Caco-2 (cell line): Measurements from ENCODE around the gene FRMPD1. TPM values are rescaled to one million over a fixed set of nuclear protein-coding genes. Genes with fewer than 3 reads are reported as not detected.

ENCODE experiments used
- BruUV-seq: library from RNA; stranded (reverse); fragments of 400-500 nt; replicated peaks from 2 replicates; lab custom pipeline; 2021; lab: Mats Ljungman, UMichigan
- CTCF ChIA-PET: fragments of 300-600 bp; sonication (Branson Sonifier 250); formaldehyde crosslinking; loops from one replicate; lab custom pipeline; 2022; ENCODE audit warnings: antibody characterized with exemption; lab: Charles Lee
- POLR2A ChIA-PET: fragments of 300-600 bp; sonication (Branson Sonifier 250); formaldehyde crosslinking; loops from one replicate; lab custom pipeline; 2022; ENCODE audit warnings: antibody characterized with exemption; lab: Charles Lee
- DNase-seq, 2 experiments: peaks; one replicate each; pipeline versions ENCODE4 v3.0.0 to v3.0.0-alpha.2; 2020 to 2022
- H3K27me3 ChIP-seq: replicated peaks from 2 replicates; pipeline ENCODE4 v1.6.0; 2011; ENCODE audit warnings: low read length; ENCODE audit not compliant: control insufficient read depth, insufficient read depth
- H3K36me3 ChIP-seq: 2 replicates; pipeline ENCODE4 v1.5.1; 2011; ENCODE audit warnings: low read length; ENCODE audit not compliant: control insufficient read depth, insufficient read depth
- H3K4me1 ChIP-seq: fragments of 250-450 bp; sonication (Bioruptor Pico); 2 replicates; pipeline ENCODE4 v1.5.1; 2020; ENCODE audit warnings: mild to moderate bottlenecking
- H3K4me3 ChIP-seq: 2 replicates; pipeline ENCODE4 v1.5.1; 2011; ENCODE audit warnings: low read depth, mild to moderate bottlenecking, control low read depth, low read length
- H3K9me3 ChIP-seq: fragments of 250-450 bp; sonication (Bioruptor Pico); 2 replicates; pipeline ENCODE4 v1.5.1; 2020; ENCODE audit warnings: mild to moderate bottlenecking, moderate library complexity
- H3K27ac Mint-ChIP-seq: one replicate; pipeline ENCODE4 v1.8.0; 2022; ENCODE audit warnings: mixed read lengths; ENCODE audit not compliant: unreplicated experiment
- H3K27me3 Mint-ChIP-seq: one replicate; pipeline ENCODE4 v1.8.0; 2022; ENCODE audit warnings: mixed read lengths; ENCODE audit not compliant: insufficient read depth, unreplicated experiment
- H3K36me3 Mint-ChIP-seq: one replicate; pipeline ENCODE4 v1.8.0; 2022; ENCODE audit warnings: mild to moderate bottlenecking, mixed read lengths; ENCODE audit not compliant: insufficient read depth, unreplicated experiment
- H3K4me1 Mint-ChIP-seq: one replicate; pipeline ENCODE4 v1.8.0; 2022; ENCODE audit warnings: low read depth, mixed read lengths; ENCODE audit not compliant: unreplicated experiment
- H3K4me3 Mint-ChIP-seq: one replicate; pipeline ENCODE4 v1.8.0; 2022; ENCODE audit warnings: mild to moderate bottlenecking, moderate library complexity, mixed read lengths; ENCODE audit not compliant: unreplicated experiment
- H3K9me3 Mint-ChIP-seq: one replicate; pipeline ENCODE4 v1.8.0; 2022; ENCODE audit warnings: mixed read lengths; ENCODE audit not compliant: unreplicated experiment
- intact Hi-C: fragments of 100-400 bp; cut with micrococcal nuclease; formaldehyde crosslinking; loops from one replicate; pipeline ENCODE4 v1.10.0; 2022; ENCODE audit not compliant: unreplicated experiment
- total RNA-seq: library from RNA; stranded (reverse); gene quantifications from 2 replicates; pipeline ENCODE4 v1.2.3, GENCODE V29; 2022
- TF ChIP-seq, protein P1 (sequence below), 2 experiments: fragments of 200-600 bp in 1 of 2; IDR thresholded peaks; 1 replicate in 1 of 2; 2 replicates in 1 of 2; pipeline versions ENCODE4 v1.5.1 to v1.8.0; 2011 to 2022; ENCODE audit warnings: antibody characterized with exemption in 1 of 2, control low read depth in 1 of 2, inconsistent platforms in 1 of 2, low read depth in 1 of 2, low read length in 1 of 2, mild to moderate bottlenecking in 1 of 2, moderate library complexity in 1 of 2; ENCODE audit not compliant: insufficient read depth in 1 of 2, severe bottlenecking in 1 of 2, unreplicated experiment in 1 of 2

Gene FRMPD1
- total RNA-seq, 1 experiment from 2014 or later: not detected

DNA sequence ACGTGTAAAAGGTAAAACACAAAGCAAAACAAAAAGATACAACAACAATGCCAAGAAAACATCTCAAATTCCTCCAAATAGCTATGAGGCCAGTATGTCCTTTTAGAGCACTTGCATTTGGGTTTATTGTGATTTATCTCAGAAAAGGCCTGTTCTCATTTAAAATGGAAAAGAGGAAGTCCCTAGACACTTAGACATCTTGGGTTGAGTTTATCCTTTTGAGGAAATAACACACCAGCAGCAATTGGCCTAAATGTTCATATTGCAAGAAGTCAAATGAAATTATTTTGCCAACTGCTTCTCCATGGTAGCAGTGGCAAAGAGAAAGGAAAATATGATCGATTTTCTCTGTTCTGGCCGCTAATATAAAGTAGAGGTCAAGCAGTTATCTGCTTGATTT, 59.3 kb downstream of the FRMPD1 start:
- no peak overlapping the region for H3K4me3 ChIP-seq
- BruUV-seq: no TSS peak
- POLR2A ChIA-PET: no interaction called here
- no peaks in the 10 kb centered on the region for H3K27me3 ChIP-seq
- CTCF ChIA-PET: no interaction called here
- peaks cover 14% of the 10 kb centered on the region for H3K27me3 Mint-ChIP-seq
- H3K4me1 Mint-ChIP-seq: no peaks in the 10 kb centered on the region
- no peaks in the 10 kb centered on the region for H3K4me1 ChIP-seq
- no peaks in the 10 kb centered on the region for H3K9me3 ChIP-seq
- H3K9me3 Mint-ChIP-seq: no peaks in the 10 kb centered on the region
- no peak overlapping the region for H3K4me3 Mint-ChIP-seq
- H3K36me3 ChIP-seq: no peaks in the 10 kb centered on the region
- H3K36me3 Mint-ChIP-seq: no peaks in the 10 kb centered on the region
- TF ChIP-seq, protein P1, sequence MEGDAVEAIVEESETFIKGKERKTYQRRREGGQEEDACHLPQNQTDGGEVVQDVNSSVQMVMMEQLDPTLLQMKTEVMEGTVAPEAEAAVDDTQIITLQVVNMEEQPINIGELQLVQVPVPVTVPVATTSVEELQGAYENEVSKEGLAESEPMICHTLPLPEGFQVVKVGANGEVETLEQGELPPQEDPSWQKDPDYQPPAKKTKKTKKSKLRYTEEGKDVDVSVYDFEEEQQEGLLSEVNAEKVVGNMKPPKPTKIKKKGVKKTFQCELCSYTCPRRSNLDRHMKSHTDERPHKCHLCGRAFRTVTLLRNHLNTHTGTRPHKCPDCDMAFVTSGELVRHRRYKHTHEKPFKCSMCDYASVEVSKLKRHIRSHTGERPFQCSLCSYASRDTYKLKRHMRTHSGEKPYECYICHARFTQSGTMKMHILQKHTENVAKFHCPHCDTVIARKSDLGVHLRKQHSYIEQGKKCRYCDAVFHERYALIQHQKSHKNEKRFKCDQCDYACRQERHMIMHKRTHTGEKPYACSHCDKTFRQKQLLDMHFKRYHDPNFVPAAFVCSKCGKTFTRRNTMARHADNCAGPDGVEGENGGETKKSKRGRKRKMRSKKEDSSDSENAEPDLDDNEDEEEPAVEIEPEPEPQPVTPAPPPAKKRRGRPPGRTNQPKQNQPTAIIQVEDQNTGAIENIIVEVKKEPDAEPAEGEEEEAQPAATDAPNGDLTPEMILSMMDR (IDR thresholded peaks at IDR 0.05; ENCODE audit: insufficient read depth in 1 of 2, low read depth in 1 of 2, low read length in 1 of 2, severe bottlenecking in 1 of 2, unreplicated experiment in 1 of 2): no peak
- no peak for DNase-seq
- no peak overlapping the region for H3K27ac Mint-ChIP-seq
- intact Hi-C loops: no loop called here

DNA sequence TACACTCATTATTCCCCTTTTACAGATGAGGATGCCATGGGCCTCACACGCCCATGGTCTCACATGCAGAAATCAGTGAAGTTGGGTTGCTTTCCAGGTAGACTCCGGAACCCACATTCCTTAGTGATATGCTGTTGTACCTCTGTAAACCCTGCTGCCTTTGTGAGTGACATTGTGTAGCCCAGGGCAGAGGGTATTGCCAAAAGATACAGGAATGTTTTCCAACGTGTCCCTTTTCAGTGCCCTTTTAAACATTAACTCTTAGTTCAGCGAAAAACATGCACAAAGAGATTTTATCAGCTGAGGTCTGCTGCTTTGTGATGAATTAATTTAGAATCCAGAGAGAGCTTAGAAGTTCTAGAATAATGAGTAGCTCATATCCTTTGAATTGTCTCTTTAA, 64.5 kb downstream of the FRMPD1 start:
- intact Hi-C loops: no loop called here

DNA sequence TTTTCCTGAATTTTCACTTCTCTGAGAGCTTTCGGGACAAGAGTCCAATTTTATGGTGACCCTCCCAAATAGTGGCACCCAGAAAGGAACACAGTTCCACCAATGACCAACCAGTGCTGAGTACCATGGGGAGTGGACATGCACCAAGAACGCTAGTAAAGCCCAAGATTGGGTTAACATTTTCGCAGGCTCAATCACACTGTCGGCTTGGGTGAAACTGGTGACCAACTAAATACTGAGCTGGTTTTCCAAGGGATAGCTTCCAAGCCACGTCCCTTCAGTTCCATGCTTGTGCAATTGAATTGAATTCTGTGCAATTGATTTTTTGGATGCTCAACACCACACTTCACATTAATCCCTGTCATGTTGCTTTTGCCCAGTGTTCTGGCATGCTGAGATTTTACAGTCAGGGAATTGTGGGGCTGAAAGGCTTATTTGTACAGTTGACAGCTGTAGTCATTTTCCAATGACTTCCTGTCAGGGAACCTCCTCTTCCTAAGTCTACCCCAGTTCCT, 65.3 kb downstream of the FRMPD1 start:
- CTCF ChIA-PET: no interaction called here
- TF ChIP-seq, protein P1 (IDR thresholded peaks at IDR 0.05; ENCODE audit: insufficient read depth in 1 of 2, low read depth in 1 of 2, low read length in 1 of 2, severe bottlenecking in 1 of 2, unreplicated experiment in 1 of 2): no peak
- Histone ChIP-seq H3K4me1 (no peaks in the 10 kb centered on the region; the same call in 1 of the 2 replicates), H3K9me3 (no peaks in the 10 kb centered on the region), H3K27me3 (no peaks in the 10 kb centered on the region), H3K4me3 (no peak overlapping the region), H3K36me3 (no peaks in the 10 kb centered on the region)
- Mint-ChIP-seq H3K27ac (no peak overlapping the region), H3K4me3 (no peak overlapping the region), H3K4me1 (peaks cover 6% of the 10 kb centered on the region), H3K27me3 (peaks cover 13% of the 10 kb centered on the region), H3K36me3 (no peaks in the 10 kb centered on the region), H3K9me3 (no peaks in the 10 kb centered on the region)
- no peak for DNase-seq
- intact Hi-C loops: no loop called here
- no TSS peak for BruUV-seq
- POLR2A ChIA-PET: no interaction called here

More for the DNA sequence above, 64.5 kb downstream of the FRMPD1 start:
- no peaks in the 10 kb centered on the region for H3K36me3 ChIP-seq
- POLR2A ChIA-PET: no interaction called here
- H3K4me3 Mint-ChIP-seq: no peak overlapping the region
- no peaks in the 10 kb centered on the region for H3K9me3 ChIP-seq
- no peaks in the 10 kb centered on the region for H3K36me3 Mint-ChIP-seq
- no peaks in the 10 kb centered on the region for H3K27me3 ChIP-seq
- peaks cover 6% of the 10 kb centered on the region for H3K4me1 Mint-ChIP-seq
- H3K9me3 Mint-ChIP-seq: no peaks in the 10 kb centered on the region
- no TSS peak for BruUV-seq
- no peak overlapping the region for H3K27ac Mint-ChIP-seq
- H3K4me3 ChIP-seq: no peak overlapping the region
- TF ChIP-seq, protein P1 (IDR thresholded peaks at IDR 0.05; ENCODE audit: insufficient read depth in 1 of 2, low read depth in 1 of 2, low read length in 1 of 2, severe bottlenecking in 1 of 2, unreplicated experiment in 1 of 2): no peak
- H3K4me1 ChIP-seq: no peaks in the 10 kb centered on the region
- CTCF ChIA-PET: no interaction called here
- peaks cover 13% of the 10 kb centered on the region for H3K27me3 Mint-ChIP-seq
- no peak for DNase-seq
